ENCODE data around the gene ATL1.

GRCh38 chr14:50616275-50616674 lies 56.3 kb downstream of the ATL1 start:
- no peak for TF ChIP-seq CTCF (IDR thresholded peaks at IDR 0.05; ENCODE audit: control extremely low read depth in 1 of 3, insufficient read depth in 1 of 3, low read depth in 1 of 3, low read length in 3 of 3)
- no peak for TF ChIP-seq RFX5 (IDR thresholded peaks at IDR 0.05; ENCODE audit: borderline replicate concordance, low read depth, low read length)
- no peak for TF ChIP-seq USF2 (IDR thresholded peaks at IDR 0.05; ENCODE audit: low read length)
- TF ChIP-seq MAX (IDR thresholded peaks at IDR 0.05), result no peak
- TF ChIP-seq ATF3 (IDR thresholded peaks at IDR 0.05; ENCODE audit: insufficient read depth, low read depth, low read length), result no peak
- TF ChIP-seq POLR2A (IDR thresholded peaks at IDR 0.05; ENCODE audit: control extremely low read depth in 1 of 2, low read depth in 2 of 2, low read length in 2 of 2), result no peak
- TF ChIP-seq CEBPB (IDR thresholded peaks at IDR 0.05; ENCODE audit: low read depth, low read length), result no peak
- no peak for TF ChIP-seq KDM1A (IDR thresholded peaks at IDR 0.05; ENCODE audit: borderline replicate concordance, low read length)
- TF ChIP-seq JUN (IDR thresholded peaks at IDR 0.05; ENCODE audit: low read depth, low read length), result no peak
- TF ChIP-seq CBX5 (IDR thresholded peaks at IDR 0.05; ENCODE audit: low read depth, low read length), result no peak
- TF ChIP-seq EP300 (IDR thresholded peaks at IDR 0.05; ENCODE audit: borderline replicate concordance in 1 of 2, low read depth in 2 of 2, low read length in 2 of 2), result no peak
- no peak for TF ChIP-seq YY1 (IDR thresholded peaks at IDR 0.05; ENCODE audit: low read depth, low read length)

Measured in H1 (cell line).